ENCODE results near the gene NCOR2. TPM values are rescaled to one million over a fixed set of nuclear protein-coding genes. Genes with fewer than 3 reads are reported as not detected.

Gene NCOR2
- total and polyA plus RNA-seq, 2 of the 8 experiments (the other 6 are each of a cell fraction or from before 2014, with no cell fraction given), result 14.8 to 275 TPM

GRCh38 chr12:124565656-124566160 lies 1.7 kb downstream of the NCOR2 start (continued):
- no peak for TF ChIP-seq RBBP5 (IDR thresholded peaks at IDR 0.05; ENCODE audit: borderline replicate concordance, low read depth, low read length)

All from H1 (cell line).